Astrocyte (in vitro differentiated cells and primary cell): ENCODE data around the gene NAP1L4. TPM values are rescaled to one million over a fixed set of nuclear protein-coding genes. Genes with fewer than 3 reads are reported as not detected.

Experiments used
- DNase-seq: peaks from one replicate; pipeline ENCODE4 v3.0.0-alpha.2; 2010; ENCODE audit warnings: low read depth
- FAIRE-seq: peaks from 2 replicates; lab custom pipeline; 2011; peaks lifted over from hg19 to GRCh38; lab: Jason Lieb, UNC
- H2AFZ ChIP-seq: 2 replicates; pipeline ENCODE4 v1.6.0; 2012; ENCODE audit warnings: low read depth, low read length, inconsistent platforms
- H3K27ac ChIP-seq: 2 replicates; pipeline ENCODE4 v1.5.1; 2011; ENCODE audit warnings: low read depth, low read length, inconsistent platforms
- H3K27me3 ChIP-seq: 2 replicates; pipeline ENCODE4 v1.6.0; 2011; ENCODE audit warnings: low read length, inconsistent platforms; ENCODE audit not compliant: insufficient read depth
- H3K36me3 ChIP-seq: 2 replicates; pipeline ENCODE4 v1.5.1; 2011; ENCODE audit warnings: low read length, inconsistent platforms; ENCODE audit not compliant: insufficient read depth
- H3K4me1 ChIP-seq: 2 replicates; pipeline ENCODE4 v1.5.1; 2011; ENCODE audit warnings: low read length, inconsistent platforms; ENCODE audit not compliant: insufficient read depth
- H3K4me2 ChIP-seq: 2 replicates; pipeline ENCODE4 v1.6.0; 2012; ENCODE audit warnings: low read length, inconsistent platforms
- H3K4me3 ChIP-seq: 2 replicates; pipeline ENCODE4 v1.5.1; 2011; ENCODE audit warnings: low read depth, mild to moderate bottlenecking, low read length, inconsistent platforms; ENCODE audit not compliant: insufficient read depth
- H3K79me2 ChIP-seq: 2 replicates; pipeline ENCODE4 v1.6.0; 2012; ENCODE audit warnings: mild to moderate bottlenecking, low read length, inconsistent platforms; ENCODE audit not compliant: insufficient read depth
- H3K9ac ChIP-seq: 2 replicates; pipeline ENCODE4 v1.6.0; 2012; ENCODE audit warnings: mild to moderate bottlenecking, low read length, inconsistent platforms
- H3K9me3 ChIP-seq: 2 replicates; pipeline ENCODE4 v1.5.1; 2012; ENCODE audit warnings: low read depth, mild to moderate bottlenecking, low read length, inconsistent platforms; ENCODE audit not compliant: insufficient read depth
- H4K20me1 ChIP-seq: 2 replicates; pipeline ENCODE4 v1.6.0; 2012; ENCODE audit warnings: low read length, inconsistent platforms; ENCODE audit not compliant: insufficient read depth
- H3K27ac Mint-ChIP-seq: one replicate; pipeline ENCODE4 v1.8.0; 2021; ENCODE audit warnings: mild to moderate bottlenecking, mixed read lengths; ENCODE audit not compliant: unreplicated experiment
- H3K27me3 Mint-ChIP-seq: one replicate; pipeline ENCODE4 v1.8.0; 2021; ENCODE audit warnings: low read depth, mixed read lengths; ENCODE audit not compliant: unreplicated experiment
- H3K36me3 Mint-ChIP-seq: one replicate; pipeline ENCODE4 v1.8.0; 2021; ENCODE audit warnings: low read depth, mixed read lengths; ENCODE audit not compliant: unreplicated experiment
- H3K4me1 Mint-ChIP-seq: one replicate; pipeline ENCODE4 v1.8.0; 2021; ENCODE audit warnings: low read depth, mixed read lengths; ENCODE audit not compliant: unreplicated experiment
- H3K4me3 Mint-ChIP-seq: one replicate; pipeline ENCODE4 v1.8.0; 2021; ENCODE audit warnings: mild to moderate bottlenecking, moderate library complexity, mixed read lengths; ENCODE audit not compliant: unreplicated experiment
- H3K9me3 Mint-ChIP-seq: one replicate; pipeline ENCODE4 v1.8.0; 2021; ENCODE audit warnings: mild to moderate bottlenecking, mixed read lengths; ENCODE audit not compliant: unreplicated experiment
- EZH2 ChIP-seq: IDR thresholded peaks from 2 replicates; pipeline ENCODE4 v1.6.1; 2012; ENCODE audit warnings: mild to moderate bottlenecking, low read length, inconsistent platforms; ENCODE audit not compliant: insufficient read depth
- total RNA-seq: library from RNA; stranded (reverse); gene quantifications from 2 replicates; pipeline ENCODE4 v1.2.1, GENCODE V29; 2021
- TF ChIP-seq, protein P1 (sequence below): IDR thresholded peaks from 2 replicates; pipeline ENCODE4 v1.5.1; 2011; ENCODE audit warnings: low read depth, mild to moderate bottlenecking, inconsistent platforms, low read length, moderate library complexity; ENCODE audit not compliant: insufficient read depth

NAP1L4 gene
- total RNA-seq, 1 donor from 2014 or later: 153 TPM

DNA sequence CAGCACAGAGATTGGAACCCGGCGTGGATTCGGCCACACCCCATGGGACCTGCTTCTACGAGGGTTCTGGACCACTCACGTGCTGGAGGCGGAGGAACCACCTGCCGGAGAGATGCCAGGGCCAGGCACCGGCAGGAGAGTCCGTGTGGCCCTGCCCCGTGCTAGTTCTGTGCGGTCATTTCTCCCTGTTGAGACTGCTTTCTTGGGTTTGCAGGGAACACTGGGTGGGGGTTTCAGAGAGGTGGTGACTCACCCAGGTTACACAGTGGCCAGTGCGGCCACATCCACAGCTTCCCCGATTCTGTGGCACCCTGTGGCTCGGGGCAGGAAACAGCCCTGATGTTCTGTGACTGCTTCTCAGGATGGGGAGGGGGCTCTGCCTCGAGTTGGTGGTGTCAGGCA lies 59.3 kb downstream of the NAP1L4 start:
- Histone ChIP-seq H3K36me3 (no peaks in the 10 kb centered on the region), H3K4me3 (no peak overlapping the region), H3K27ac (peak overlapping the region; percentile 63), H4K20me1 (peaks cover 10% of the 10 kb centered on the region), H3K9ac (peak overlapping the region; percentile 57), H3K27me3 (no peaks in the 10 kb centered on the region), H3K4me2 (peak overlapping the region; percentile 42), H3K4me1 (peaks cover 33% of the 10 kb centered on the region), H3K9me3 (peaks cover 5% of the 10 kb centered on the region), H2AFZ (no peak overlapping the region), H3K79me2 (peaks cover 13% of the 10 kb centered on the region)
- Mint-ChIP-seq H3K27ac (no peak overlapping the region), H3K4me3 (no peak overlapping the region), H3K36me3 (peaks cover 4% of the 10 kb centered on the region), H3K9me3 (peaks cover 5% of the 10 kb centered on the region), H3K27me3 (no peaks in the 10 kb centered on the region), H3K4me1 (peaks cover 9% of the 10 kb centered on the region)
- peak; percentile 50 for DNase-seq
- no peak for FAIRE-seq
- no peak for TF ChIP-seq EZH2
- TF ChIP-seq, protein P1, sequence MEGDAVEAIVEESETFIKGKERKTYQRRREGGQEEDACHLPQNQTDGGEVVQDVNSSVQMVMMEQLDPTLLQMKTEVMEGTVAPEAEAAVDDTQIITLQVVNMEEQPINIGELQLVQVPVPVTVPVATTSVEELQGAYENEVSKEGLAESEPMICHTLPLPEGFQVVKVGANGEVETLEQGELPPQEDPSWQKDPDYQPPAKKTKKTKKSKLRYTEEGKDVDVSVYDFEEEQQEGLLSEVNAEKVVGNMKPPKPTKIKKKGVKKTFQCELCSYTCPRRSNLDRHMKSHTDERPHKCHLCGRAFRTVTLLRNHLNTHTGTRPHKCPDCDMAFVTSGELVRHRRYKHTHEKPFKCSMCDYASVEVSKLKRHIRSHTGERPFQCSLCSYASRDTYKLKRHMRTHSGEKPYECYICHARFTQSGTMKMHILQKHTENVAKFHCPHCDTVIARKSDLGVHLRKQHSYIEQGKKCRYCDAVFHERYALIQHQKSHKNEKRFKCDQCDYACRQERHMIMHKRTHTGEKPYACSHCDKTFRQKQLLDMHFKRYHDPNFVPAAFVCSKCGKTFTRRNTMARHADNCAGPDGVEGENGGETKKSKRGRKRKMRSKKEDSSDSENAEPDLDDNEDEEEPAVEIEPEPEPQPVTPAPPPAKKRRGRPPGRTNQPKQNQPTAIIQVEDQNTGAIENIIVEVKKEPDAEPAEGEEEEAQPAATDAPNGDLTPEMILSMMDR: no peak

DNA sequence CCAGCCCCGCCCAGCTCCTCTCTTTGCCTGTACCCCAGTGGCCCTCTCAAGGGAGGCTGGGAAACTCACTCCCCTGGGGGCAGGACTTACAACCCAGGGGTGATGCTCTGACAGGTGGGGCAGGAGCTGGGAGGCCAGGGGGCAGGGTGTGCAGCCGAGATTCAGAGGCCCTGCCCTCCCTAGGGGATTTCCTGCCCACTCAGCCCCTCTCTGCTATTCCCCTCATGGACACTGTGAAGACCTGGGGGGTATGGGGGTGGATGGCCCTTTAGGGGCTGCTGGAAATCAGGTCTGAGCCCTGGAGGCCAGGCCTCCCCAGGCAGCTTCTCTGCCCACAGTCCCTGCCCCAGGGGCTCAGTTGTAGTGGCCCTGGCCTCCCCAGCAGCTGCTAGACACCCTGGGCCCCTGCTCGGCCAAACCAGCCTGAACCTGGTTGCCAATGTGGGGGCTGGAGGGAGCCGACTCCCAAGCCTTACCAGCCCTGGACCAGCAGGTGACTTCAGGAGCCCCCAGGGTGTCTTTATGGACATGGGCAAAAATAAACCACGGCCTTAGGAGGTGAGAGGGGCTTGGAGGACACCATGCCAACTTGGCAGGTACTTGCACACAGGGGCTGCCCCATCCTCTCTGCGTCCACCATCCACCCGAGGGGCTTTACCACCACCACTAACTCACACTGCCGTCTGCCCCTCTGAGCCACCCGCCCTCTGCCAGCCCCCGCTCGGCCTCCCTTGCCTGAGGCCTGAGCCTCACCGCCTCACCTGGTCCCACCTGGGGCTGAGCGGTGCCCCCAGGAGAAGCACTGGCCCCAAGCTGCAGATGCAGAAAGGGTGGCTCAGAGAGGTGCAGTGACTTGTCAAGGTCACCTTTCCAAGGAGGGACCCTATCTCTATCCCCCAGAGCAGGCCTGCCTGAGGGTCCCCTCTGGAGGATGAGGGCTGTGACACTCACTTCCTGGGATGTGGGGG lies 60.1 kb downstream of the NAP1L4 start:
- H3K27me3 Mint-ChIP-seq: no peaks in the 10 kb centered on the region
- no peak overlapping the region for H3K4me3 ChIP-seq
- TF ChIP-seq EZH2: no peak
- TF ChIP-seq, protein P1: no peak

DNA sequence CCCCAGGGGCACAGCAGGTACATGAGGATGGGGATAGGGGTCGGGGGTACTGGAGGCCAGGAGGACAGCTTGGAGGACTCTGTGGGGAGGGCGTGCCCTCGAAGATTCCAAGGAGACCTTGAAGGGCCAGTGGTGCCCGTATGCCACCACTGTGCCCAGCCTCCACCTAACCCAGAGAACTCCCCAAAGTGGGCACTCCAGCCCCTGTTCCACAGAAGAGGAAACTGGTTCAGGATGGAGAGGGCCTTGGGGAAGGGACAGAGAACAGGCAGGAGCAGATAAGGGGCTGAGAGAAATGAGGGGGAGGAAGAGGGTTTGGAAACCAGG lies 60.7 kb downstream of the NAP1L4 start:
- DNase-seq: no peak
- no peak overlapping the region for H3K4me2 ChIP-seq
- no peaks in the 10 kb centered on the region for H3K9me3 ChIP-seq
- no peak for TF ChIP-seq EZH2
- TF ChIP-seq, protein P1: no peak
- H2AFZ ChIP-seq: no peak overlapping the region
- H3K9me3 Mint-ChIP-seq: no peaks in the 10 kb centered on the region
- H3K4me1 ChIP-seq: peaks cover 45% of the 10 kb centered on the region
- FAIRE-seq: no peak
- H3K4me1 Mint-ChIP-seq: peaks cover 12% of the 10 kb centered on the region
- no peaks in the 10 kb centered on the region for H3K36me3 Mint-ChIP-seq
- peaks cover 28% of the 10 kb centered on the region for H3K79me2 ChIP-seq
- H3K4me3 Mint-ChIP-seq: no peak overlapping the region
- H3K9ac ChIP-seq: no peak overlapping the region
- H3K27me3 ChIP-seq: no peaks in the 10 kb centered on the region
- no peaks in the 10 kb centered on the region for H3K27me3 Mint-ChIP-seq
- H3K27ac ChIP-seq: no peak overlapping the region
- H3K36me3 ChIP-seq: no peaks in the 10 kb centered on the region
- peaks cover 25% of the 10 kb centered on the region for H4K20me1 ChIP-seq
- no peak overlapping the region for H3K4me3 ChIP-seq
- peak overlapping the region; percentile 26 for H3K27ac Mint-ChIP-seq

More for the DNA sequence above, 60.1 kb downstream of the NAP1L4 start:
- no peaks in the 10 kb centered on the region for H3K36me3 ChIP-seq
- H3K27ac ChIP-seq: no peak overlapping the region
- no peaks in the 10 kb centered on the region for H3K27me3 ChIP-seq
- DNase-seq: no peak
- no peak overlapping the region for H3K9ac ChIP-seq
- peaks cover 18% of the 10 kb centered on the region for H4K20me1 ChIP-seq
- H3K27ac Mint-ChIP-seq: no peak overlapping the region
- H3K4me1 ChIP-seq: peaks cover 40% of the 10 kb centered on the region
- H3K9me3 ChIP-seq: no peaks in the 10 kb centered on the region
- no peaks in the 10 kb centered on the region for H3K36me3 Mint-ChIP-seq
- H3K9me3 Mint-ChIP-seq: no peaks in the 10 kb centered on the region
- H3K4me1 Mint-ChIP-seq: peaks cover 12% of the 10 kb centered on the region
- H3K79me2 ChIP-seq: peaks cover 21% of the 10 kb centered on the region
- no peak overlapping the region for H2AFZ ChIP-seq
- no peak for FAIRE-seq
- peak overlapping the region; percentile 42 for H3K4me2 ChIP-seq
- no peak overlapping the region for H3K4me3 Mint-ChIP-seq
